ENCODE results near the gene PRR5L. TPM values are rescaled to one million over a fixed set of nuclear protein-coding genes. Genes with fewer than 3 reads are reported as not detected.

PRR5L gene
- polyA plus RNA-seq, 1 donor (not counting 4 experiments of a cell fraction or from before 2014, with no cell fraction given): 20.1 TPM

GRCh38 chr11:36258730-36259360, 37.2 kb upstream of the PRR5L start:
- H3K27me3 ChIP-seq (ENCODE audit: control insufficient read depth, extremely low read depth, insufficient read depth, low read length): no peaks in the 10 kb centered on the region
- H3K4me1 ChIP-seq (ENCODE audit: control insufficient read depth, extremely low read depth, insufficient read depth, low read length): peaks cover 24% of the 10 kb centered on the region
- peaks cover 2% of the 10 kb centered on the region for H3K9me3 ChIP-seq (ENCODE audit: control insufficient read depth, low read depth, low read length)
- H3K27ac ChIP-seq (ENCODE audit: control insufficient read depth, insufficient read depth, low read length): no peak overlapping the region
- no peaks in the 10 kb centered on the region for H4K20me1 ChIP-seq (ENCODE audit: control insufficient read depth, extremely low read depth, insufficient read depth, low read length)
- H2AFZ ChIP-seq (ENCODE audit: control insufficient read depth, low read length): peak overlapping the region; percentile 45
- H3K79me2 ChIP-seq (ENCODE audit: control insufficient read depth, insufficient read depth, low read length): no peaks in the 10 kb centered on the region
- H3K36me3 ChIP-seq (ENCODE audit: control insufficient read depth in 2 of 2, extremely low read depth in 1 of 2, insufficient read depth in 2 of 2, low read length in 2 of 2): no peaks in the 10 kb centered on the region
- no peaks in the 10 kb centered on the region for H3K9me1 ChIP-seq (ENCODE audit: control insufficient read depth, extremely low read depth, insufficient read depth, low read length)
- peak overlapping the region; percentile 6 for H3K9ac ChIP-seq (ENCODE audit: control insufficient read depth, extremely low read depth, insufficient read depth, low read length)
- TF ChIP-seq CTCF (optimal IDR thresholded peaks at IDR 0.05 in 1 of 3, IDR thresholded peaks at IDR 0.05 in 1 of 3, conservative IDR thresholded peaks at IDR 0.05 in 1 of 3; ENCODE audit: extremely low read depth in 1 of 3, insufficient read depth in 2 of 3, low read length in 3 of 3): peak; percentile 80 to 84 (median 81)
- no peak for TF ChIP-seq EZH2 (IDR thresholded peaks at IDR 0.05; ENCODE audit: low read length)
- H3K4me3 ChIP-seq (ENCODE audit: control insufficient read depth in 2 of 3, extremely low read depth in 1 of 3, insufficient read depth in 2 of 3, low read depth in 1 of 3, low read length in 3 of 3): no peak overlapping the region
- FAIRE-seq (peak; percentile 83), DNase-seq (ENCODE audit: low read depth, low spot score) (peak; percentile 15)
- H3K4me2 ChIP-seq (ENCODE audit: control insufficient read depth, extremely low read depth, insufficient read depth, low read depth, low read length): peak overlapping the region; percentile 49
- dilution Hi-C loops (cut with MboI; ENCODE audit: extremely low pct_ligation_motif_present, low sequenced_read_pairs): no loop called here

GRCh38 chr11:36261094-36261493, 35.0 kb upstream of the PRR5L start:
- FAIRE-seq: no peak
- dilution Hi-C loops (cut with MboI; ENCODE audit: extremely low pct_ligation_motif_present, low sequenced_read_pairs): no loop called here

More at GRCh38 chr11:36261094-36261493, 35.0 kb upstream of the PRR5L start:
- Histone ChIP-seq H3K79me2 (ENCODE audit: control insufficient read depth, insufficient read depth, low read length) (no peaks in the 10 kb centered on the region), H2AFZ (ENCODE audit: control insufficient read depth, low read length) (no peak overlapping the region), H3K9me3 (ENCODE audit: control insufficient read depth, low read depth, low read length) (peaks cover 2% of the 10 kb centered on the region), H3K4me3 (ENCODE audit: control insufficient read depth in 2 of 3, extremely low read depth in 1 of 3, insufficient read depth in 2 of 3, low read depth in 1 of 3, low read length in 3 of 3) (no peak overlapping the region), H3K36me3 (ENCODE audit: control insufficient read depth in 2 of 2, extremely low read depth in 1 of 2, insufficient read depth in 2 of 2, low read length in 2 of 2) (no peaks in the 10 kb centered on the region), H3K27me3 (ENCODE audit: control insufficient read depth, extremely low read depth, insufficient read depth, low read length) (no peaks in the 10 kb centered on the region), H3K4me1 (ENCODE audit: control insufficient read depth, extremely low read depth, insufficient read depth, low read length) (peaks cover 11% of the 10 kb centered on the region), H4K20me1 (ENCODE audit: control insufficient read depth, extremely low read depth, insufficient read depth, low read length) (no peaks in the 10 kb centered on the region), H3K27ac (ENCODE audit: control insufficient read depth, insufficient read depth, low read length) (no peak overlapping the region), H3K4me2 (ENCODE audit: control insufficient read depth, extremely low read depth, insufficient read depth, low read depth, low read length) (no peak overlapping the region), H3K9me1 (ENCODE audit: control insufficient read depth, extremely low read depth, insufficient read depth, low read length) (no peaks in the 10 kb centered on the region), H3K9ac (ENCODE audit: control insufficient read depth, extremely low read depth, insufficient read depth, low read length) (no peak overlapping the region)
- no peak for DNase-seq (ENCODE audit: low read depth, low spot score)
- TF ChIP-seq CTCF (optimal IDR thresholded peaks at IDR 0.05 in 1 of 3, IDR thresholded peaks at IDR 0.05 in 1 of 3, conservative IDR thresholded peaks at IDR 0.05 in 1 of 3; ENCODE audit: extremely low read depth in 1 of 3, insufficient read depth in 2 of 3, low read length in 3 of 3) (no peak), EZH2 (IDR thresholded peaks at IDR 0.05; ENCODE audit: low read length) (no peak)
